ENCODE measurements around the gene CA10.

The CA10 gene

GRCh38 chr17:51860954-51861561, 297.5 kb downstream of the CA10 start:
- no peak for DNase-seq (ENCODE audit: low read depth)

GRCh38 chr17:51857052-51857597, 301.4 kb downstream of the CA10 start:
- no peak for DNase-seq (ENCODE audit: low read depth)

- DNase-seq (ENCODE audit: low read depth), result no peak
These were observed 302.7 kb downstream of the CA10 start for GRCh38 chr17:51855806-51856205.

GRCh38 chr17:51853857-51854256, 304.7 kb downstream of the CA10 start:
- DNase-seq (ENCODE audit: low read depth), result no peak

GRCh38 chr17:51852603-51853002, 305.9 kb downstream of the CA10 start:
- DNase-seq (ENCODE audit: low read depth), result no peak

- no peak for DNase-seq (ENCODE audit: low read depth)
These were observed 308.3 kb downstream of the CA10 start for GRCh38 chr17:51850201-51850600.

- DNase-seq (ENCODE audit: low read depth), result no peak
These were observed 310.1 kb downstream of the CA10 start for GRCh38 chr17:51848451-51848850.

GRCh38 chr17:51846566-51846965, 311.9 kb downstream of the CA10 start:
- no peak for DNase-seq (ENCODE audit: low read depth)

- DNase-seq (ENCODE audit: low read depth), result no peak
These were observed 312.7 kb downstream of the CA10 start for GRCh38 chr17:51845776-51846175.

GRCh38 chr17:51842763-51843162, 315.8 kb downstream of the CA10 start:
- no peak for DNase-seq (ENCODE audit: low read depth)

- no peak for DNase-seq (ENCODE audit: low read depth)
These were observed 316.8 kb downstream of the CA10 start for GRCh38 chr17:51841669-51842068.

GRCh38 chr17:51840688-51841087, 317.8 kb downstream of the CA10 start:
- DNase-seq (ENCODE audit: low read depth), result no peak

GRCh38 chr17:51833620-51834019, 324.9 kb downstream of the CA10 start:
- DNase-seq (ENCODE audit: low read depth), result no peak

GRCh38 chr17:51833045-51833444, 325.5 kb downstream of the CA10 start:
- DNase-seq (ENCODE audit: low read depth), result no peak

GRCh38 chr17:51830886-51831285, 327.6 kb downstream of the CA10 start:
- no peak for DNase-seq (ENCODE audit: low read depth)

- no peak for DNase-seq (ENCODE audit: low read depth)
These were observed 328.1 kb downstream of the CA10 start for GRCh38 chr17:51830451-51830850.

GRCh38 chr17:51828901-51829300, 329.6 kb downstream of the CA10 start:
- no peak for DNase-seq (ENCODE audit: low read depth)

- no peak for DNase-seq (ENCODE audit: low read depth)
These were observed 331.4 kb downstream of the CA10 start for GRCh38 chr17:51827140-51827539.

- no peak for DNase-seq (ENCODE audit: low read depth)
These were observed 337.7 kb downstream of the CA10 start for GRCh38 chr17:51820766-51821165.

- no peak for DNase-seq (ENCODE audit: low read depth)
These were observed 338.3 kb downstream of the CA10 start for GRCh38 chr17:51820252-51820651.

GRCh38 chr17:51819341-51820219, 338.9 kb downstream of the CA10 start:
- DNase-seq (ENCODE audit: low read depth), result no peak

- no peak for DNase-seq (ENCODE audit: low read depth)
These were observed 339.7 kb downstream of the CA10 start for GRCh38 chr17:51818777-51819176.

GRCh38 chr17:51817955-51818354, 340.6 kb downstream of the CA10 start:
- no peak for DNase-seq (ENCODE audit: low read depth)
